ENCODE results near the gene LAGE3. TPM values are rescaled to one million over a fixed set of nuclear protein-coding genes. Genes with fewer than 3 reads are reported as not detected.

The LAGE3 gene
- total RNA-seq, 1 experiment from 2014 or later: 32.3 TPM

GRCh38 chrX:154443992-154444754 lies 34.9 kb downstream of the LAGE3 start, which contains the start of gene FAM50A:
FAM50A (plus strand) TSS chrX:154444141; CDS start chrX:154444236, 95 bp downstream.
- DNase-seq (ENCODE audit: low read depth): peak; percentile 49
- in situ Hi-C loops (cut with HindIII; ENCODE audit: low pct_unique_long_range_greater_than_20kb, low sequenced_read_pairs): no loop called here

GRCh38 chrX:154443479-154443910 lies 35.6 kb downstream of the LAGE3 start:
- in situ Hi-C loops (cut with HindIII; ENCODE audit: low pct_unique_long_range_greater_than_20kb, low sequenced_read_pairs): no loop called here
- no peak for DNase-seq (ENCODE audit: low read depth)

- in situ Hi-C loops (cut with HindIII; ENCODE audit: low pct_unique_long_range_greater_than_20kb, low sequenced_read_pairs): no loop called here
- no peak for DNase-seq (ENCODE audit: low read depth)
Observed at GRCh38 chrX:154441984-154442707, 36.9 kb downstream of the LAGE3 start.

GRCh38 chrX:154441564-154441963 lies 37.5 kb downstream of the LAGE3 start:
- in situ Hi-C loops (cut with HindIII; ENCODE audit: low pct_unique_long_range_greater_than_20kb, low sequenced_read_pairs): no loop called here
- DNase-seq (ENCODE audit: low read depth): no peak

- in situ Hi-C loops (cut with HindIII; ENCODE audit: low pct_unique_long_range_greater_than_20kb, low sequenced_read_pairs): no loop called here
- no peak for DNase-seq (ENCODE audit: low read depth)
Observed at GRCh38 chrX:154440623-154441357, 38.3 kb downstream of the LAGE3 start.

GRCh38 chrX:154439841-154440240 lies 39.2 kb downstream of the LAGE3 start:
- DNase-seq (ENCODE audit: low read depth): no peak
- in situ Hi-C loops (cut with HindIII; ENCODE audit: low pct_unique_long_range_greater_than_20kb, low sequenced_read_pairs): no loop called here

- no peak for DNase-seq (ENCODE audit: low read depth)
- in situ Hi-C loops (cut with HindIII; ENCODE audit: low pct_unique_long_range_greater_than_20kb, low sequenced_read_pairs): no loop called here
Observed at GRCh38 chrX:154437971-154438893, 40.8 kb downstream of the LAGE3 start.

- in situ Hi-C loops (cut with HindIII; ENCODE audit: low pct_unique_long_range_greater_than_20kb, low sequenced_read_pairs): no loop called here
- peak; percentile 57 for DNase-seq (ENCODE audit: low read depth)
Observed at GRCh38 chrX:154436983-154437752, 41.9 kb downstream of the LAGE3 start, which contains the start of gene GDI1. GDI1 (plus strand) TSS chrX:154437154; CDS start chrX:154437255, 101 bp downstream.

GRCh38 chrX:154436374-154436982 lies 42.6 kb downstream of the LAGE3 start:
- no peak for DNase-seq (ENCODE audit: low read depth)

GRCh38 chrX:154435171-154435733 lies 43.8 kb downstream of the LAGE3 start:
- in situ Hi-C loops (cut with HindIII; ENCODE audit: low pct_unique_long_range_greater_than_20kb, low sequenced_read_pairs): no loop called here
- DNase-seq (ENCODE audit: low read depth): no peak

More at GRCh38 chrX:154436374-154436982, 42.6 kb downstream of the LAGE3 start:
- in situ Hi-C loops (cut with HindIII; ENCODE audit: low pct_unique_long_range_greater_than_20kb, low sequenced_read_pairs): no loop called here

GRCh38 chrX:154434394-154435168 lies 44.5 kb downstream of the LAGE3 start:
- no peak for DNase-seq (ENCODE audit: low read depth)
- in situ Hi-C loops (cut with HindIII; ENCODE audit: low pct_unique_long_range_greater_than_20kb, low sequenced_read_pairs): no loop called here

- in situ Hi-C loops (cut with HindIII; ENCODE audit: low pct_unique_long_range_greater_than_20kb, low sequenced_read_pairs): no loop called here
- DNase-seq (ENCODE audit: low read depth): no peak
Observed at GRCh38 chrX:154433605-154434004, 45.5 kb downstream of the LAGE3 start.

GRCh38 chrX:154432210-154432609 lies 46.9 kb downstream of the LAGE3 start:
- in situ Hi-C loops (cut with HindIII; ENCODE audit: low pct_unique_long_range_greater_than_20kb, low sequenced_read_pairs): no loop called here
- no peak for DNase-seq (ENCODE audit: low read depth)

GRCh38 chrX:154431341-154431740 lies 47.7 kb downstream of the LAGE3 start:
- in situ Hi-C loops (cut with HindIII; ENCODE audit: low pct_unique_long_range_greater_than_20kb, low sequenced_read_pairs): no loop called here
- no peak for DNase-seq (ENCODE audit: low read depth)

- DNase-seq (ENCODE audit: low read depth): no peak
- in situ Hi-C loops (cut with HindIII; ENCODE audit: low pct_unique_long_range_greater_than_20kb, low sequenced_read_pairs): no loop called here
Observed at GRCh38 chrX:154430916-154431315, 48.2 kb downstream of the LAGE3 start.

- in situ Hi-C loops (cut with HindIII; ENCODE audit: low pct_unique_long_range_greater_than_20kb, low sequenced_read_pairs): no loop called here
- DNase-seq (ENCODE audit: low read depth): no peak
Observed at GRCh38 chrX:154430479-154430878, 48.6 kb downstream of the LAGE3 start.
